HL-60 (cell line): ENCODE measurements around the gene PLSCR3.

ENCODE experiments used
- CTCF ChIP-seq: IDR thresholded peaks from one replicate; pipeline ENCODE4 v1.5.1; 2011; ENCODE audit warnings: low read length, control low read depth, inconsistent platforms; ENCODE audit not compliant: insufficient read depth
- POLR2AphosphoS5 ChIP-seq: IDR thresholded peaks from 2 replicates; pipeline ENCODE4 v1.6.1; 2012; ENCODE audit warnings: low read depth
- REST ChIP-seq: IDR thresholded peaks from 2 replicates; pipeline ENCODE4 v1.6.1; 2012; ENCODE audit warnings: low read depth; ENCODE audit not compliant: insufficient replicate concordance

DNA sequence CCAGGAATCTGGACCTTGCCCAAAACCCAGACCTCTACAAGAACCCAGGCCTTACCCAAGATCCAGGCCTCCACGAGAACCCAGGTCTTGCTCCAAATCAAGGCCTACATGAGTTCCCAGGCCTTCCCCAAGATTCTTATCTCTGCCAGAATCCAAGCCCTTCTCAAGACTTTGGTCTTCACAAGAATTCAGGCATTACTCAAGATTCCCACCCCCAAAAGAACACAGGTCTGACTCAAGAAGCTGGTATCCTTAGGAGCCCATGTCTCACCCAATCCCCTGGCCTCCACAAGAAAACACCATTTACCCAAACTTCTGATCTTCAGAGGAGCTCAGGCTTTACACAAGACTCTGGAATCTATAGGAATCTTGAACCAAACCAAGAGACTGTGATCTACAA, 36.9 kb upstream of the PLSCR3 start:
- no peak for TF ChIP-seq CTCF
- no peak for TF ChIP-seq POLR2AphosphoS5
- TF ChIP-seq REST, result no peak
